Ishikawa (cell line): ENCODE results near the gene PRDM16.

Source experiments
- CEBPB ChIP-seq: IDR thresholded peaks from 2 replicates; pipeline ENCODE4 v1.6.1; 2012
- CREB1 ChIP-seq: IDR thresholded peaks from 2 replicates; pipeline ENCODE4 v1.6.1; 2012; ENCODE audit warnings: low read depth
- EGR1 ChIP-seq: IDR thresholded peaks from 2 replicates; pipeline ENCODE4 v1.6.1; 2012
- EP300 ChIP-seq: IDR thresholded peaks from 2 replicates; pipeline ENCODE4 v1.6.1; 2012; ENCODE audit warnings: borderline replicate concordance
- FOXM1 ChIP-seq: IDR thresholded peaks from 2 replicates; pipeline ENCODE4 v1.6.1; 2012; ENCODE audit warnings: low read depth, borderline replicate concordance
- MAX ChIP-seq: IDR thresholded peaks from 2 replicates; pipeline ENCODE4 v1.6.1; 2012
- NFIC ChIP-seq: IDR thresholded peaks from 2 replicates; pipeline ENCODE4 v1.6.1; 2012
- RAD21 ChIP-seq: IDR thresholded peaks from 2 replicates; pipeline ENCODE4 v1.6.1; 2012; ENCODE audit warnings: low read depth
- REST ChIP-seq: IDR thresholded peaks from 2 replicates; pipeline ENCODE4 v1.6.1; 2012; ENCODE audit warnings: low read depth, mild to moderate bottlenecking
- TAF1 ChIP-seq: IDR thresholded peaks from 2 replicates; pipeline ENCODE4 v1.6.1; 2012; ENCODE audit warnings: low read depth, mild to moderate bottlenecking
- TCF12 ChIP-seq: IDR thresholded peaks from 2 replicates; pipeline ENCODE4 v1.6.1; 2012; ENCODE audit warnings: low read depth
- TEAD4 ChIP-seq: IDR thresholded peaks from 2 replicates; pipeline ENCODE4 v1.6.1; 2012
- USF1 ChIP-seq: IDR thresholded peaks from 2 replicates; pipeline ENCODE4 v1.6.1; 2012
- YY1 ChIP-seq: IDR thresholded peaks from 2 replicates; pipeline ENCODE4 v1.6.1; 2012; ENCODE audit warnings: low read depth
- ZBTB7A ChIP-seq: IDR thresholded peaks from 2 replicates; pipeline ENCODE4 v1.6.1; 2012; ENCODE audit warnings: low read depth

PRDM16 gene

GRCh38 chr1:3296826-3297225, 227.8 kb downstream of the PRDM16 start:
- TF ChIP-seq YY1 (no peak), RAD21 (no peak), FOXM1 (no peak), TAF1 (no peak), REST (no peak), NFIC (no peak), TCF12 (no peak), USF1 (no peak), EP300 (no peak), ZBTB7A (no peak), CEBPB (no peak)

- no peak for TF ChIP-seq CREB1
- no peak for TF ChIP-seq ZBTB7A
Observed at GRCh38 chr1:3297756-3298155, 228.8 kb downstream of the PRDM16 start.

- TF ChIP-seq YY1: no peak
- no peak for TF ChIP-seq NFIC
- TF ChIP-seq FOXM1: no peak
- no peak for TF ChIP-seq CEBPB
- TF ChIP-seq REST: no peak
- TF ChIP-seq EGR1: no peak
- no peak for TF ChIP-seq MAX
- no peak for TF ChIP-seq ZBTB7A
- TF ChIP-seq USF1: no peak
- no peak for TF ChIP-seq TCF12
- TF ChIP-seq TEAD4: no peak
- no peak for TF ChIP-seq RAD21
- TF ChIP-seq CREB1: no peak
- TF ChIP-seq TAF1: no peak
- TF ChIP-seq EP300: no peak
Observed at GRCh38 chr1:3298197-3298596, 229.2 kb downstream of the PRDM16 start.

GRCh38 chr1:3304246-3304645, 235.2 kb downstream of the PRDM16 start:
- TF ChIP-seq TEAD4 (no peak), REST (no peak), CREB1 (no peak)

GRCh38 chr1:3304692-3305091, 235.7 kb downstream of the PRDM16 start:
- no peak for TF ChIP-seq REST
- no peak for TF ChIP-seq NFIC
- no peak for TF ChIP-seq EP300
- TF ChIP-seq TEAD4: no peak
- TF ChIP-seq FOXM1: no peak
- TF ChIP-seq ZBTB7A: no peak
- no peak for TF ChIP-seq YY1
